NB4 (cell line): ENCODE data around the gene SENP1.

ENCODE experiments used
- CTCF ChIP-seq: IDR thresholded peaks from one replicate; pipeline ENCODE4 v1.5.1; 2012; ENCODE audit warnings: low read depth, low read length
- MAX ChIP-seq: IDR thresholded peaks from 2 replicates; pipeline ENCODE4 v1.6.1; 2011; ENCODE audit warnings: low read depth, low read length
- POLR2A ChIP-seq: IDR thresholded peaks from 2 replicates; pipeline ENCODE4 v1.6.1; 2011; ENCODE audit warnings: mild to moderate bottlenecking; ENCODE audit not compliant: insufficient read length; ENCODE audit errors: extremely low read depth

- TF ChIP-seq CTCF (no peak), POLR2A (no peak), MAX (no peak)
Measured at GRCh38 chr12:48022676-48023385, 83.0 kb downstream of the SENP1 start.
